ENCODE results near the gene SLC35G6.

- TF ChIP-seq, protein P1, sequence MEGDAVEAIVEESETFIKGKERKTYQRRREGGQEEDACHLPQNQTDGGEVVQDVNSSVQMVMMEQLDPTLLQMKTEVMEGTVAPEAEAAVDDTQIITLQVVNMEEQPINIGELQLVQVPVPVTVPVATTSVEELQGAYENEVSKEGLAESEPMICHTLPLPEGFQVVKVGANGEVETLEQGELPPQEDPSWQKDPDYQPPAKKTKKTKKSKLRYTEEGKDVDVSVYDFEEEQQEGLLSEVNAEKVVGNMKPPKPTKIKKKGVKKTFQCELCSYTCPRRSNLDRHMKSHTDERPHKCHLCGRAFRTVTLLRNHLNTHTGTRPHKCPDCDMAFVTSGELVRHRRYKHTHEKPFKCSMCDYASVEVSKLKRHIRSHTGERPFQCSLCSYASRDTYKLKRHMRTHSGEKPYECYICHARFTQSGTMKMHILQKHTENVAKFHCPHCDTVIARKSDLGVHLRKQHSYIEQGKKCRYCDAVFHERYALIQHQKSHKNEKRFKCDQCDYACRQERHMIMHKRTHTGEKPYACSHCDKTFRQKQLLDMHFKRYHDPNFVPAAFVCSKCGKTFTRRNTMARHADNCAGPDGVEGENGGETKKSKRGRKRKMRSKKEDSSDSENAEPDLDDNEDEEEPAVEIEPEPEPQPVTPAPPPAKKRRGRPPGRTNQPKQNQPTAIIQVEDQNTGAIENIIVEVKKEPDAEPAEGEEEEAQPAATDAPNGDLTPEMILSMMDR (IDR thresholded peaks at IDR 0.05): no peak
- TF ChIP-seq POLR2A (IDR thresholded peaks at IDR 0.05) (no peak), EP300 (IDR thresholded peaks at IDR 0.05; ENCODE audit: low read depth) (no peak)
Observed at GRCh38 chr17:7508846-7509245, 27.6 kb downstream of the SLC35G6 start.
